Sciatic nerve (tissue), 2 donors: ENCODE measurements around the gene USP17L25. TPM values are rescaled to one million over a fixed set of nuclear protein-coding genes. Genes with fewer than 3 reads are reported as not detected.
"Not testable (repeated sequence)": the region's sequence is repeated elsewhere in the genome, so short reads cannot be mapped to it uniquely, and the experiment has no call there.

ENCODE experiments used
- ATAC-seq: fragments of 200-7000 bp; cut with Tn5 transposase; one replicate; pipeline ENCODE4 v1.9.1; 2020; ENCODE audit warnings: mild to moderate bottlenecking, moderate library complexity
- DNase-seq: peaks from one replicate; pipeline ENCODE4 v3.0.0-alpha.2; 2020; ENCODE audit warnings: low spot score
- intact Hi-C: fragments of 100-400 bp; cut with DNase I; formaldehyde crosslinking; loops from one replicate; pipeline ENCODE4 v1.14.2; 2022
- total RNA-seq: library from RNA; stranded (reverse); fragmentation: NEBNext Ultra II Directional; extraction: Animal tissue kit (Norgen Biotek cat#: 25700); gene quantifications from one replicate; pipeline ENCODE4 v1.2.1, GENCODE V29; 2021
- donor health status: DM: no; HTN: no; CAD: no.
- donor health status: DM: no; HTN: no; CAD: no.

Gene USP17L25, protein sequence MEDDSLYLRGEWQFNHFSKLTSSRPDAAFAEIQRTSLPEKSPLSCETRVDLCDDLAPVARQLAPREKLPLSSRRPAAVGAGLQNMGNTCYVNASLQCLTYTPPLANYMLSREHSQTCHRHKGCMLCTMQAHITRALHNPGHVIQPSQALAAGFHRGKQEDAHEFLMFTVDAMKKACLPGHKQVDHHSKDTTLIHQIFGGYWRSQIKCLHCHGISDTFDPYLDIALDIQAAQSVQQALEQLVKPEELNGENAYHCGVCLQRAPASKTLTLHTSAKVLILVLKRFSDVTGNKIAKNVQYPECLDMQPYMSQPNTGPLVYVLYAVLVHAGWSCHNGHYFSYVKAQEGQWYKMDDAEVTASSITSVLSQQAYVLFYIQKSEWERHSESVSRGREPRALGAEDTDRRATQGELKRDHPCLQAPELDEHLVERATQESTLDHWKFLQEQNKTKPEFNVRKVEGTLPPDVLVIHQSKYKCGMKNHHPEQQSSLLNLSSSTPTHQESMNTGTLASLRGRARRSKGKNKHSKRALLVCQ
- total RNA-seq, result not detected

DNA sequence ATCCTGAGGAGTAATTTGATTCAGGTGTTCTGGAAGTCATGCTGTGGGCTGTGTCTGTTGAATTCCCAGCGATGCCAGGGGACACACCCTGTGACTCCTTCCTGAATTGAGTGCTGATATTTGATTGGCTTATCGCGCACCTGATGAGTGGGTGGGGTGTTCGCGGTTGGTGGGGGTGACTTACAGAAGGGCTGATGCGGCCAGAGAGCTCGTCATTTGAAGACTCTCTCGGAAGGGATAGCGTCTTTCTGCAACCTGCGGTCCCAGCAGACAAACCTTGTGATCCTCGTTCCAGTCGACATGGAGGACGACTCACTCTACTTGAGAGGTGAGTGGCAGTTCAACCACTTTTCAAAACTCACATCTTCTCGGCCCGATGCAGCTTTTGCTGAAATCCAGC is at the start of gene USP17L25:
USP17L25 (plus strand) TSS at position 301 of the 400 bp plus-strand sequence; CDS start at position 301, 0 bp downstream.
- DNase-seq, ATAC-seq, intact Hi-C loops: not testable (repeated sequence)

DNA sequence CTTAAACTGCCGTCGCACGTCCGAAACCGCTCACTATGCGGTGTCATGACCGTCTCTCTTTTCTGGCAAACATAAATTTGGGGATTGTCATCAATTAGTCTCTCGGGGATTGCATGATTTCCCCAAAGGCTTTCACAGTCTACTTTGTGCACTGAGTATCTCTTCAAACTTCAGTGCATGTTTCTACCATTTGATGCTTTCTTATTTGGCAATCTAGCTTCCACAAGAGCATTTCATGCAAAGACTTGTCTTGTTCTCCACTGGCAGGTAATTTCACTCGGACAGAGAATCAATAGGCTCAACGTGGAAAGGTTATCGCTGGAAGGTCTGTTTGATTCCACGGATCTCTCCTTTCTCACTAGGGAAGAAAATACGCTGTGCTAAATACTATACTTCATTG is 5.5 kb upstream of the USP17L25 start:
- DNase-seq, intact Hi-C loops: not testable (repeated sequence)

DNA sequence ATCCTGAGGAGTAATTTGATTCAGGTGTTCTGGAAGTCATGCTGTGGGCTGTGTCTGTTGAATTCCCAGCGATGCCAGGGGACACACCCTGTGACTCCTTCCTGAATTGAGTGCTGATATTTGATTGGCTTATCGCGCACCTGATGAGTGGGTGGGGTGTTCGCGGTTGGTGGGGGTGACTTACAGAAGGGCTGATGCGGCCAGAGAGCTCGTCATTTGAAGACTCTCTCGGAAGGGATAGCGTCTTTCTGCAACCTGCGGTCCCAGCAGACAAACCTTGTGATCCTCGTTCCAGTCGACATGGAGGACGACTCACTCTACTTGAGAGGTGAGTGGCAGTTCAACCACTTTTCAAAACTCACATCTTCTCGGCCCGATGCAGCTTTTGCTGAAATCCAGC is 4.8 kb upstream of the USP17L25 start, which contains the start of gene USP17L24:
USP17L24 (plus strand) TSS at position 301 of the 400 bp plus-strand sequence; CDS start at position 301, 0 bp downstream.
- ATAC-seq, DNase-seq, intact Hi-C loops: not testable (repeated sequence)

More for the DNA sequence above, 5.5 kb upstream of the USP17L25 start:
- ATAC-seq, result not testable (repeated sequence)

DNA sequence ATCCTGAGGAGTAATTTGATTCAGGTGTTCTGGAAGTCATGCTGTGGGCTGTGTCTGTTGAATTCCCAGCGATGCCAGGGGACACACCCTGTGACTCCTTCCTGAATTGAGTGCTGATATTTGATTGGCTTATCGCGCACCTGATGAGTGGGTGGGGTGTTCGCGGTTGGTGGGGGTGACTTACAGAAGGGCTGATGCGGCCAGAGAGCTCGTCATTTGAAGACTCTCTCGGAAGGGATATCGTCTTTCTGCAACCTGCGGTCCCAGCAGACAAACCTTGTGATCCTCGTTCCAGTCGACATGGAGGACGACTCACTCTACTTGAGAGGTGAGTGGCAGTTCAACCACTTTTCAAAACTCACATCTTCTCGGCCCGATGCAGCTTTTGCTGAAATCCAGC is 4.6 kb downstream of the USP17L25 start, which contains the start of gene USP17L26:
USP17L26 (plus strand) TSS at position 301 of the 400 bp plus-strand sequence; CDS start at position 301, 0 bp downstream.
- ATAC-seq, intact Hi-C loops, DNase-seq: not testable (repeated sequence)

DNA sequence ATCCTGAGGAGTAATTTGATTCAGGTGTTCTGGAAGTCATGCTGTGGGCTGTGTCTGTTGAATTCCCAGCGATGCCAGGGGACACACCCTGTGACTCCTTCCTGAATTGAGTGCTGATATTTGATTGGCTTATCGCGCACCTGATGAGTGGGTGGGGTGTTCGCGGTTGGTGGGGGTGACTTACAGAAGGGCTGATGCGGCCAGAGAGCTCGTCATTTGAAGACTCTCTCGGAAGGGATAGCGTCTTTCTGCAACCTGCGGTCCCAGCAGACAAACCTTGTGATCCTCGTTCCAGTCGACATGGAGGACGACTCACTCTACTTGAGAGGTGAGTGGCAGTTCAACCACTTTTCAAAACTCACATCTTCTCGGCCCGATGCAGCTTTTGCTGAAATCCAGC is 9.4 kb downstream of the USP17L25 start, which contains the start of gene USP17L5:
USP17L5 (plus strand) TSS at position 301 of the 400 bp plus-strand sequence; CDS start at position 301, 0 bp downstream.
- intact Hi-C loops, DNase-seq, ATAC-seq: not testable (repeated sequence)

DNA sequence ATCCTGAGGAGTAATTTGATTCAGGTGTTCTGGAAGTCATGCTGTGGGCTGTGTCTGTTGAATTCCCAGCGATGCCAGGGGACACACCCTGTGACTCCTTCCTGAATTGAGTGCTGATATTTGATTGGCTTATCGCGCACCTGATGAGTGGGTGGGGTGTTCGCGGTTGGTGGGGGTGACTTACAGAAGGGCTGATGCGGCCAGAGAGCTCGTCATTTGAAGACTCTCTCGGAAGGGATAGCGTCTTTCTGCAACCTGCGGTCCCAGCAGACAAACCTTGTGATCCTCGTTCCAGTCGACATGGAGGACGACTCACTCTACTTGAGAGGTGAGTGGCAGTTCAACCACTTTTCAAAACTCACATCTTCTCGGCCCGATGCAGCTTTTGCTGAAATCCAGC is 14.1 kb downstream of the USP17L25 start, which contains the start of gene USP17L27:
USP17L27 (plus strand) TSS at position 301 of the 400 bp plus-strand sequence; CDS start at position 301, 0 bp downstream.
- DNase-seq, intact Hi-C loops, ATAC-seq: not testable (repeated sequence)

DNA sequence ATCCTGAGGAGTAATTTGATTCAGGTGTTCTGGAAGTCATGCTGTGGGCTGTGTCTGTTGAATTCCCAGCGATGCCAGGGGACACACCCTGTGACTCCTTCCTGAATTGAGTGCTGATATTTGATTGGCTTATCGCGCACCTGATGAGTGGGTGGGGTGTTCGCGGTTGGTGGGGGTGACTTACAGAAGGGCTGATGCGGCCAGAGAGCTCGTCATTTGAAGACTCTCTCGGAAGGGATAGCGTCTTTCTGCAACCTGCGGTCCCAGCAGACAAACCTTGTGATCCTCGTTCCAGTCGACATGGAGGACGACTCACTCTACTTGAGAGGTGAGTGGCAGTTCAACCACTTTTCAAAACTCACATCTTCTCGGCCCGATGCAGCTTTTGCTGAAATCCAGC is 18.9 kb downstream of the USP17L25 start, which contains the start of gene USP17L28:
USP17L28 (plus strand) TSS at position 301 of the 400 bp plus-strand sequence; CDS start at position 301, 0 bp downstream.
- DNase-seq, ATAC-seq, intact Hi-C loops: not testable (repeated sequence)

DNA sequence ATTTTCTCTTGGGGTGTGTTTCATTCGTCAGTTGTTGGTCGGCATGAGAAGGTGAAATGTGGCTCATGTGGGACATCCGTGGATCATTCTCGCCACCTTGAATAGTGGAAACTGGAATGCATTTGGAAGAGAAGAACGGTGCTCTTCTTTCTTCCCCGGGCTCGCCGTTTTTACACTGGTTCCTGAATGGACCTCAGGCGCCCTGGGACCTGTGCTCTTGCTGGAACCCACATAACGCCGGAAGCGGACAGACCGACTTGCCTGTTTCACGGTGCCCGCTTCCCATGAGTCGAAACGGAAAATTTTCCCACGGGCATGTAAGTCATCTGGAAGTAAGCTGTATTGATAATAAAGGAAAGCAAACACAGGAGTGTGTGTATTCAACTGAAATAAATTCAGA is 21.2 kb downstream of the USP17L25 start:
- DNase-seq, result not testable (repeated sequence)

DNA sequence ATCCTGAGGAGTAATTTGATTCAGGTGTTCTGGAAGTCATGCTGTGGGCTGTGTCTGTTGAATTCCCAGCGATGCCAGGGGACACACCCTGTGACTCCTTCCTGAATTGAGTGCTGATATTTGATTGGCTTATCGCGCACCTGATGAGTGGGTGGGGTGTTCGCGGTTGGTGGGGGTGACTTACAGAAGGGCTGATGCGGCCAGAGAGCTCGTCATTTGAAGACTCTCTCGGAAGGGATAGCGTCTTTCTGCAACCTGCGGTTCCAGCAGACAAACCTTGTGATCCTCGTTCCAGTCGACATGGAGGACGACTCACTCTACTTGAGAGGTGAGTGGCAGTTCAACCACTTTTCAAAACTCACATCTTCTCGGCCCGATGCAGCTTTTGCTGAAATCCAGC is 23.6 kb downstream of the USP17L25 start, which contains the start of gene USP17L29:
USP17L29 (plus strand) TSS at position 301 of the 400 bp plus-strand sequence; CDS start at position 301, 0 bp downstream.
- intact Hi-C loops, DNase-seq, ATAC-seq: not testable (repeated sequence)

More for the DNA sequence above, 21.2 kb downstream of the USP17L25 start:
- intact Hi-C loops, ATAC-seq: not testable (repeated sequence)

DNA sequence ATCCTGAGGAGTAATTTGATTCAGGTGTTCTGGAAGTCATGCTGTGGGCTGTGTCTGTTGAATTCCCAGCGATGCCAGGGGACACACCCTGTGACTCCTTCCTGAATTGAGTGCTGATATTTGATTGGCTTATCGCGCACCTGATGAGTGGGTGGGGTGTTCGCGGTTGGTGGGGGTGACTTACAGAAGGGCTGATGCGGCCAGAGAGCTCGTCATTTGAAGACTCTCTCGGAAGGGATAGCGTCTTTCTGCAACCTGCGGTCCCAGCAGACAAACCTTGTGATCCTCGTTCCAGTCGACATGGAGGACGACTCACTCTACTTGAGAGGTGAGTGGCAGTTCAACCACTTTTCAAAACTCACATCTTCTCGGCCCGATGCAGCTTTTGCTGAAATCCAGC is 33.1 kb downstream of the USP17L25 start, which contains the start of gene USP17L30:
USP17L30 (plus strand) TSS at position 301 of the 400 bp plus-strand sequence; CDS start at position 301, 0 bp downstream.
- ATAC-seq, intact Hi-C loops: not testable (repeated sequence)

DNA sequence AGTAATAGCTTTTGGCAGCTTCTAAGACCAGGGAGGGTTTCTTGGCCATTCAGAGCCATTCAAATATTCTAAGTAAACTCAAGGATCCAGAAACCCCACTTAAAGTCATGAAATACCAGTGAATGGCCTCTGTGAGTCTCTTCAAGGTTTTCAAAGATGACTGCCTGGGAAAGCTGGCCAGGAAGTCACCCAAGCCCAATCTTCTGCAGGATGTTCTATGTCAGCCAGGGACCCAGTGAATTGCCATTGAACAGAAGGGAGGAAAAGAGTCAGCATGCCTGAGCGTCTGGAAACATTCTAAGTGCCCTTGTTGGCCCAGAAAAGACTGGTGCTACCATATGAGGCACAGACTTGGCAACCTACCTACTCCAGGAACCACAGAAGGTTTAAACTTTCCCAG is 50.2 kb downstream of the USP17L25 start:
- DNase-seq, intact Hi-C loops, ATAC-seq: not testable (repeated sequence)

More for the DNA sequence above, 33.1 kb downstream of the USP17L25 start, which contains the start of gene USP17L30:
- DNase-seq, result not testable (repeated sequence)

Other genes starting within 250 kb of the USP17L25 start
- not detected for gene FAM90A26, start 159.5 kb upstream of the USP17L25 start, total RNA-seq
- not detected for gene USP17L10, start 119.3 kb upstream of the USP17L25 start, total RNA-seq
- gene USP17L11, start 114.5 kb upstream of the USP17L25 start, total RNA-seq, result not detected
- not detected for gene USP17L12, start 109.8 kb upstream of the USP17L25 start, total RNA-seq
- not detected for gene USP17L13, start 105.0 kb upstream of the USP17L25 start, total RNA-seq
- gene USP17L15, start 95.5 kb upstream of the USP17L25 start, total RNA-seq, result not detected
- gene USP17L17, start 86.0 kb upstream of the USP17L25 start, total RNA-seq, result not detected
- not detected for gene USP17L18, start 81.3 kb upstream of the USP17L25 start, total RNA-seq
- not detected for gene USP17L19, start 76.5 kb upstream of the USP17L25 start, total RNA-seq
- not detected for gene USP17L20, start 71.8 kb upstream of the USP17L25 start, total RNA-seq
- not detected for gene USP17L21, start 67.0 kb upstream of the USP17L25 start, total RNA-seq
- gene USP17L22, start 62.3 kb upstream of the USP17L25 start, total RNA-seq, result not detected
- gene USP17L24, start 4.7 kb upstream of the USP17L25 start, total RNA-seq, result not detected
- not detected for gene USP17L26, start 4.7 kb downstream of the USP17L25 start, total RNA-seq
- gene USP17L5, start 9.5 kb downstream of the USP17L25 start, total RNA-seq, result not detected
- not detected for gene USP17L27, start 14.2 kb downstream of the USP17L25 start, total RNA-seq
- not detected for gene USP17L28, start 19.0 kb downstream of the USP17L25 start, total RNA-seq
- gene USP17L29, start 23.7 kb downstream of the USP17L25 start, total RNA-seq, result not detected
- gene USP17L30, start 33.2 kb downstream of the USP17L25 start, total RNA-seq, result not detected
- not detected for gene DEFB131A, start 114.5 kb downstream of the USP17L25 start, total RNA-seq